HEK293T (cell line): Measurements from ENCODE around the gene KCNB1.

Source experiments
- BHLHE40 ChIP-seq: fragments of 450-650 bp; IDR thresholded peaks from 2 replicates; pipeline ENCODE4 v1.6.1; 2016; ENCODE audit warnings: mild to moderate bottlenecking, moderate library complexity, borderline replicate concordance
- FOXK2 ChIP-seq: fragments of 450-650 bp; IDR thresholded peaks from 2 replicates; pipeline ENCODE4 v1.6.1; 2016; ENCODE audit warnings: mild to moderate bottlenecking
- HDGF ChIP-seq: fragments of 450-650 bp; IDR thresholded peaks from 2 replicates; pipeline ENCODE4 v1.6.1; 2017; ENCODE audit warnings: antibody characterized with exemption, borderline replicate concordance
- LEF1 ChIP-seq: fragments of 450-650 bp; IDR thresholded peaks from 2 replicates; pipeline ENCODE4 v1.6.1; 2017; ENCODE audit warnings: mild to moderate bottlenecking, borderline replicate concordance
- SP1 ChIP-seq: fragments of 450-650 bp; IDR thresholded peaks from 2 replicates; pipeline ENCODE4 v1.6.1; 2017
- SUZ12 ChIP-seq: fragments of 450-650 bp; IDR thresholded peaks from 2 replicates; pipeline ENCODE4 v1.6.1; 2016; ENCODE audit warnings: mild to moderate bottlenecking

GRCh38 chr20:49405696-49406095, 76.8 kb downstream of the KCNB1 start:
- TF ChIP-seq BHLHE40 (no peak), LEF1 (no peak), SUZ12 (no peak), FOXK2 (no peak), SP1 (no peak), HDGF (no peak)
